Upper lobe of right lung (tissue), 1 donor: ENCODE results near the gene MICALL2. TPM values are rescaled to one million over a fixed set of nuclear protein-coding genes. Genes with fewer than 3 reads are reported as not detected.
A peak's percentile ranks its signal among the peaks of the same experiment; 100 is the strongest.

ENCODE experiments used
- ATAC-seq: fragments of 200-7000 bp; cut with Tn5 transposase; one replicate; pipeline ENCODE4 v1.9.1; 2020; ENCODE audit warnings: mild to moderate bottlenecking, moderate library complexity
- DNase-seq: peaks from one replicate; pipeline ENCODE4 v3.0.0-alpha.2; 2020
- H3K27ac ChIP-seq: fragments of 200-600 bp; one replicate; pipeline ENCODE4 v1.8.0; 2022
- H3K27me3 ChIP-seq: fragments of 200-600 bp; one replicate; pipeline ENCODE4 v1.8.0; 2022; ENCODE audit warnings: mild to moderate bottlenecking
- H3K36me3 ChIP-seq: fragments of 200-600 bp; one replicate; pipeline ENCODE4 v1.8.0; 2022
- H3K4me1 ChIP-seq: fragments of 200-600 bp; one replicate; pipeline ENCODE4 v1.8.0; 2022
- H3K4me3 ChIP-seq: fragments of 200-600 bp; one replicate; pipeline ENCODE4 v1.8.0; 2022; ENCODE audit warnings: mild to moderate bottlenecking
- H3K9me3 ChIP-seq: fragments of 200-600 bp; one replicate; pipeline ENCODE4 v1.8.0; 2022
- CTCF ChIP-seq: fragments of 200-600 bp; IDR thresholded peaks from one replicate; pipeline ENCODE4 v1.8.0; 2022; ENCODE audit warnings: antibody characterized with exemption
- intact Hi-C: fragments of 100-400 bp; cut with DNase I; formaldehyde crosslinking; loops from one replicate; pipeline ENCODE4 v1.11.0; 2022
- total RNA-seq: library from RNA; stranded (reverse); fragmentation: NEBNext Ultra II Directional; extraction: Animal tissue kit (Norgen Biotek cat#: 25700); gene quantifications from one replicate; pipeline ENCODE4 v1.2.1, GENCODE V29; 2021
- donor health status: DM: no; HTN: yes; CAD: no; lungs with severe emphysema.

Gene MICALL2
- total RNA-seq, 1 donor from 2014 or later: 37.6 TPM

- intact Hi-C loops: no loop called here
- Histone ChIP-seq H3K27me3 (no peaks in the 10 kb centered on the region), H3K9me3 (no peaks in the 10 kb centered on the region), H3K4me1 (no peaks in the 10 kb centered on the region), H3K36me3 (peaks cover 11% of the 10 kb centered on the region), H3K4me3 (no peak overlapping the region), H3K27ac (no peak overlapping the region)
- no peak for ATAC-seq
- no peak for DNase-seq
- no peak for TF ChIP-seq CTCF
These were observed 18.6 kb downstream of the MICALL2 start for GRCh38 chr7:1440620-1441019.

GRCh38 chr7:1439373-1440363 is 19.6 kb downstream of the MICALL2 start:
- no peak for DNase-seq
- H3K27ac ChIP-seq: no peak overlapping the region
- H3K9me3 ChIP-seq: no peaks in the 10 kb centered on the region
- ATAC-seq: peak; percentile 4
- intact Hi-C loops: no loop called here
- H3K36me3 ChIP-seq: peaks cover 11% of the 10 kb centered on the region
- no peaks in the 10 kb centered on the region for H3K27me3 ChIP-seq
- H3K4me1 ChIP-seq: no peaks in the 10 kb centered on the region
- H3K4me3 ChIP-seq: no peak overlapping the region
- no peak for TF ChIP-seq CTCF

- ATAC-seq (no peak), DNase-seq (no peak)
- no peaks in the 10 kb centered on the region for H3K4me1 ChIP-seq
- intact Hi-C loops: no loop called here
- no peak overlapping the region for H3K27ac ChIP-seq
- no peaks in the 10 kb centered on the region for H3K9me3 ChIP-seq
- no peak for TF ChIP-seq CTCF
- H3K4me3 ChIP-seq: no peak overlapping the region
- peaks cover 11% of the 10 kb centered on the region for H3K36me3 ChIP-seq
- no peaks in the 10 kb centered on the region for H3K27me3 ChIP-seq
These were observed 20.4 kb downstream of the MICALL2 start for GRCh38 chr7:1438821-1439220.

GRCh38 chr7:1438208-1438607 is 21.1 kb downstream of the MICALL2 start:
- TF ChIP-seq CTCF: no peak
- H3K4me3 ChIP-seq: no peak overlapping the region
- no peaks in the 10 kb centered on the region for H3K9me3 ChIP-seq
- no peaks in the 10 kb centered on the region for H3K4me1 ChIP-seq
- H3K36me3 ChIP-seq: peaks cover 11% of the 10 kb centered on the region
- ATAC-seq (no peak), DNase-seq (no peak)
- no peaks in the 10 kb centered on the region for H3K27me3 ChIP-seq
- H3K27ac ChIP-seq: no peak overlapping the region
- intact Hi-C loops: no loop called here

- TF ChIP-seq CTCF: no peak
- Histone ChIP-seq H3K27ac (no peak overlapping the region), H3K27me3 (no peaks in the 10 kb centered on the region), H3K9me3 (no peaks in the 10 kb centered on the region), H3K4me3 (no peak overlapping the region), H3K4me1 (no peaks in the 10 kb centered on the region), H3K36me3 (peaks cover 11% of the 10 kb centered on the region)
- intact Hi-C loops: no loop called here
- DNase-seq (no peak), ATAC-seq (no peak)
These were observed 22.0 kb downstream of the MICALL2 start for GRCh38 chr7:1437155-1437880.
